DMS153 (cell line): ENCODE results near the gene PDE6B.
"Not testable (repeated sequence)": the region's sequence is repeated elsewhere in the genome, so short reads cannot be mapped to it uniquely, and the experiment has no call there.

Experiments
- DNase-seq: peaks from one replicate; lab custom pipeline; 2025; lab: John Stamatoyannopoulos, UW

Gene PDE6B

GRCh38 chr4:683247-683897 lies 58.0 kb downstream of the PDE6B start:
- DNase-seq: no peak

GRCh38 chr4:683982-684622 lies 58.7 kb downstream of the PDE6B start:
- DNase-seq: no peak

GRCh38 chr4:684623-685327 lies 59.4 kb downstream of the PDE6B start:
- DNase-seq: no peak

- no peak for DNase-seq
Measured at GRCh38 chr4:685679-686412, 60.5 kb downstream of the PDE6B start.

- no peak for DNase-seq
Measured at GRCh38 chr4:686413-687040, 61.2 kb downstream of the PDE6B start.

GRCh38 chr4:687048-687970 lies 61.9 kb downstream of the PDE6B start:
- DNase-seq: no peak

- no peak for DNase-seq
Measured at GRCh38 chr4:687971-688853, 62.8 kb downstream of the PDE6B start.

- DNase-seq: no peak
Measured at GRCh38 chr4:688854-689681, 63.7 kb downstream of the PDE6B start, which contains the start of gene SLC49A3. Gene SLC49A3, minus strand, starts transcription at chr4:689151. Its CDS starts 24 bp downstream, at chr4:689127.

GRCh38 chr4:689723-690122 lies 64.3 kb downstream of the PDE6B start:
- no peak for DNase-seq

GRCh38 chr4:692771-693554 lies 67.6 kb downstream of the PDE6B start:
- DNase-seq: no peak

- DNase-seq: not testable (repeated sequence)
Measured at GRCh38 chr4:694341-694940, 69.1 kb downstream of the PDE6B start.

GRCh38 chr4:699816-700580 lies 74.6 kb downstream of the PDE6B start:
- no peak for DNase-seq

- DNase-seq: no peak
Measured at GRCh38 chr4:700587-701264, 75.4 kb downstream of the PDE6B start.

- no peak for DNase-seq
Measured at GRCh38 chr4:702618-703048, 77.3 kb downstream of the PDE6B start.

GRCh38 chr4:703336-704197 lies 78.2 kb downstream of the PDE6B start:
- no peak for DNase-seq
